ENCODE measurements around the gene MINAR2. TPM values are rescaled to one million over a fixed set of nuclear protein-coding genes. Genes with fewer than 3 reads are reported as not detected.

MINAR2 gene
- polyA plus RNA-seq (2013, experiment 1 of 2) = not detected
- polyA plus RNA-seq (2013, experiment 2 of 2) = not detected

- H3K36me3 ChIP-seq (ENCODE audit: control insufficient read depth, insufficient read depth, low read length) = no peaks in the 10 kb centered on the region
- H3K27ac ChIP-seq (ENCODE audit: low read depth, low read length, severe bottlenecking) = no peak within 1 kb of the TSS
- H3K9me3 ChIP-seq (ENCODE audit: control insufficient read depth, low read length) = no peaks in the 10 kb centered on the region
- 90 to 92% methylated on average over 6 to 10 of the region's 13 CpGs for WGBS, 2 experiments (ENCODE audit: insufficient coverage in 2 of 2)
- no peaks in the 10 kb centered on the region for H3K4me1 ChIP-seq (ENCODE audit: control insufficient read depth, insufficient read depth, low read length, poor library complexity, severe bottlenecking)
- no peak within 1 kb of the TSS for H3K4me3 ChIP-seq (ENCODE audit: extremely low read depth, insufficient read depth, low read length, poor library complexity, severe bottlenecking)
Observed at GRCh38 chr5:129747572-129748407, at the start of gene MINAR2. Gene MINAR2, plus strand, starts transcription at chr5:129748094. Its CDS starts 97 bp downstream, at chr5:129748191.

- H3K36me3 ChIP-seq (ENCODE audit: control insufficient read depth, insufficient read depth, low read length) = no peaks in the 10 kb centered on the region
- H3K9me3 ChIP-seq (ENCODE audit: control insufficient read depth, low read length) = no peaks in the 10 kb centered on the region
- H3K4me3 ChIP-seq (ENCODE audit: extremely low read depth, insufficient read depth, low read length, poor library complexity, severe bottlenecking) = no peak overlapping the region
Observed at GRCh38 chr5:129698661-129699060, 49.2 kb upstream of the MINAR2 start.

GRCh38 chr5:129716235-129716634 is 31.7 kb upstream of the MINAR2 start:
- H3K27ac ChIP-seq (ENCODE audit: low read depth, low read length, severe bottlenecking) = no peak overlapping the region
- 100% methylated on average over 1 of the region's 1 CpG; no CpG with 5 or more reads in 1 of the 2 experiments for WGBS, 2 experiments (ENCODE audit: insufficient coverage in 2 of 2)
- H3K4me3 ChIP-seq (ENCODE audit: extremely low read depth, insufficient read depth, low read length, poor library complexity, severe bottlenecking) = no peak overlapping the region
- no peaks in the 10 kb centered on the region for H3K4me1 ChIP-seq (ENCODE audit: control insufficient read depth, insufficient read depth, low read length, poor library complexity, severe bottlenecking)
- H3K36me3 ChIP-seq (ENCODE audit: control insufficient read depth, insufficient read depth, low read length) = no peaks in the 10 kb centered on the region
- no peaks in the 10 kb centered on the region for H3K9me3 ChIP-seq (ENCODE audit: control insufficient read depth, low read length)

More at GRCh38 chr5:129698661-129699060, 49.2 kb upstream of the MINAR2 start:
- Histone ChIP-seq H3K4me1 (ENCODE audit: control insufficient read depth, insufficient read depth, low read length, poor library complexity, severe bottlenecking) (no peaks in the 10 kb centered on the region), H3K27ac (ENCODE audit: low read depth, low read length, severe bottlenecking) (no peak overlapping the region)

- 91 to 96% methylated on average over 5 of the region's 5 CpGs for WGBS, 2 experiments (ENCODE audit: insufficient coverage in 2 of 2)
- H3K9me3 ChIP-seq (ENCODE audit: control insufficient read depth, low read length) = no peaks in the 10 kb centered on the region
- no peak overlapping the region for H3K27ac ChIP-seq (ENCODE audit: low read depth, low read length, severe bottlenecking)
- no peak overlapping the region for H3K4me3 ChIP-seq (ENCODE audit: extremely low read depth, insufficient read depth, low read length, poor library complexity, severe bottlenecking)
- no peaks in the 10 kb centered on the region for H3K36me3 ChIP-seq (ENCODE audit: control insufficient read depth, insufficient read depth, low read length)
- H3K4me1 ChIP-seq (ENCODE audit: control insufficient read depth, insufficient read depth, low read length, poor library complexity, severe bottlenecking) = no peaks in the 10 kb centered on the region
Observed at GRCh38 chr5:129716651-129717050, 31.2 kb upstream of the MINAR2 start.

- no peak overlapping the region for H3K4me3 ChIP-seq (ENCODE audit: extremely low read depth, insufficient read depth, low read length, poor library complexity, severe bottlenecking)
- no peaks in the 10 kb centered on the region for H3K36me3 ChIP-seq (ENCODE audit: control insufficient read depth, insufficient read depth, low read length)
- no peaks in the 10 kb centered on the region for H3K9me3 ChIP-seq (ENCODE audit: control insufficient read depth, low read length)
- H3K27ac ChIP-seq (ENCODE audit: low read depth, low read length, severe bottlenecking) = no peak overlapping the region
- H3K4me1 ChIP-seq (ENCODE audit: control insufficient read depth, insufficient read depth, low read length, poor library complexity, severe bottlenecking) = no peaks in the 10 kb centered on the region
Observed at GRCh38 chr5:129717751-129718310, 30.1 kb upstream of the MINAR2 start.

GRCh38 chr5:129718471-129719090 is 29.3 kb upstream of the MINAR2 start:
- Histone ChIP-seq H3K9me3 (ENCODE audit: control insufficient read depth, low read length) (no peaks in the 10 kb centered on the region), H3K36me3 (ENCODE audit: control insufficient read depth, insufficient read depth, low read length) (no peaks in the 10 kb centered on the region), H3K27ac (ENCODE audit: low read depth, low read length, severe bottlenecking) (no peak overlapping the region), H3K4me1 (ENCODE audit: control insufficient read depth, insufficient read depth, low read length, poor library complexity, severe bottlenecking) (no peaks in the 10 kb centered on the region), H3K4me3 (ENCODE audit: extremely low read depth, insufficient read depth, low read length, poor library complexity, severe bottlenecking) (no peak overlapping the region)
- 100% methylated on average over 1 of the region's 1 CpG; no CpG with 5 or more reads in 1 of the 2 experiments for WGBS, 2 experiments (ENCODE audit: insufficient coverage in 2 of 2)

- Histone ChIP-seq H3K9me3 (ENCODE audit: control insufficient read depth, low read length) (no peaks in the 10 kb centered on the region), H3K27ac (ENCODE audit: low read depth, low read length, severe bottlenecking) (no peak overlapping the region), H3K4me3 (ENCODE audit: extremely low read depth, insufficient read depth, low read length, poor library complexity, severe bottlenecking) (no peak overlapping the region), H3K36me3 (ENCODE audit: control insufficient read depth, insufficient read depth, low read length) (no peaks in the 10 kb centered on the region), H3K4me1 (ENCODE audit: control insufficient read depth, insufficient read depth, low read length, poor library complexity, severe bottlenecking) (no peaks in the 10 kb centered on the region)
- WGBS, 2 experiments (ENCODE audit: insufficient coverage in 2 of 2) = 10 to 59% methylated on average over 1 of the region's 2 CpGs
Observed at GRCh38 chr5:129724222-129724621, 23.7 kb upstream of the MINAR2 start.

- Histone ChIP-seq H3K27ac (ENCODE audit: low read depth, low read length, severe bottlenecking) (no peak overlapping the region), H3K4me1 (ENCODE audit: control insufficient read depth, insufficient read depth, low read length, poor library complexity, severe bottlenecking) (no peaks in the 10 kb centered on the region)
- 71 to 74% methylated on average over 2 of the region's 4 CpGs for WGBS, 2 experiments (ENCODE audit: insufficient coverage in 2 of 2)
Observed at GRCh38 chr5:129724647-129725046, 23.2 kb upstream of the MINAR2 start.

GRCh38 chr5:129739773-129740172 is 8.1 kb upstream of the MINAR2 start:
- Histone ChIP-seq H3K27ac (ENCODE audit: low read depth, low read length, severe bottlenecking) (no peak overlapping the region), H3K4me3 (ENCODE audit: extremely low read depth, insufficient read depth, low read length, poor library complexity, severe bottlenecking) (no peak overlapping the region), H3K9me3 (ENCODE audit: control insufficient read depth, low read length) (no peaks in the 10 kb centered on the region), H3K4me1 (ENCODE audit: control insufficient read depth, insufficient read depth, low read length, poor library complexity, severe bottlenecking) (no peaks in the 10 kb centered on the region), H3K36me3 (ENCODE audit: control insufficient read depth, insufficient read depth, low read length) (no peaks in the 10 kb centered on the region)
- WGBS, 2 experiments (ENCODE audit: insufficient coverage in 2 of 2) = 100% methylated on average over 1 of the region's 2 CpGs

More at GRCh38 chr5:129724647-129725046, 23.2 kb upstream of the MINAR2 start:
- Histone ChIP-seq H3K4me3 (ENCODE audit: extremely low read depth, insufficient read depth, low read length, poor library complexity, severe bottlenecking) (no peak overlapping the region), H3K9me3 (ENCODE audit: control insufficient read depth, low read length) (no peaks in the 10 kb centered on the region), H3K36me3 (ENCODE audit: control insufficient read depth, insufficient read depth, low read length) (no peaks in the 10 kb centered on the region)

GRCh38 chr5:129743541-129744187 is 4.2 kb upstream of the MINAR2 start:
- no peaks in the 10 kb centered on the region for H3K9me3 ChIP-seq (ENCODE audit: control insufficient read depth, low read length)
- H3K36me3 ChIP-seq (ENCODE audit: control insufficient read depth, insufficient read depth, low read length) = no peaks in the 10 kb centered on the region
- H3K4me3 ChIP-seq (ENCODE audit: extremely low read depth, insufficient read depth, low read length, poor library complexity, severe bottlenecking) = no peak overlapping the region
- no peaks in the 10 kb centered on the region for H3K4me1 ChIP-seq (ENCODE audit: control insufficient read depth, insufficient read depth, low read length, poor library complexity, severe bottlenecking)
- WGBS, 2 experiments (ENCODE audit: insufficient coverage in 2 of 2) = 100% methylated on average over 1 of the region's 2 CpGs; no CpG with 5 or more reads in 1 of the 2 experiments
- H3K27ac ChIP-seq (ENCODE audit: low read depth, low read length, severe bottlenecking) = no peak overlapping the region
